ENCODE measurements around the gene MRPL45.
"Not testable (repeated sequence)": the region's sequence is repeated elsewhere in the genome, so short reads cannot be mapped to it uniquely, and the experiment has no call there.

The MRPL45 gene

DNA sequence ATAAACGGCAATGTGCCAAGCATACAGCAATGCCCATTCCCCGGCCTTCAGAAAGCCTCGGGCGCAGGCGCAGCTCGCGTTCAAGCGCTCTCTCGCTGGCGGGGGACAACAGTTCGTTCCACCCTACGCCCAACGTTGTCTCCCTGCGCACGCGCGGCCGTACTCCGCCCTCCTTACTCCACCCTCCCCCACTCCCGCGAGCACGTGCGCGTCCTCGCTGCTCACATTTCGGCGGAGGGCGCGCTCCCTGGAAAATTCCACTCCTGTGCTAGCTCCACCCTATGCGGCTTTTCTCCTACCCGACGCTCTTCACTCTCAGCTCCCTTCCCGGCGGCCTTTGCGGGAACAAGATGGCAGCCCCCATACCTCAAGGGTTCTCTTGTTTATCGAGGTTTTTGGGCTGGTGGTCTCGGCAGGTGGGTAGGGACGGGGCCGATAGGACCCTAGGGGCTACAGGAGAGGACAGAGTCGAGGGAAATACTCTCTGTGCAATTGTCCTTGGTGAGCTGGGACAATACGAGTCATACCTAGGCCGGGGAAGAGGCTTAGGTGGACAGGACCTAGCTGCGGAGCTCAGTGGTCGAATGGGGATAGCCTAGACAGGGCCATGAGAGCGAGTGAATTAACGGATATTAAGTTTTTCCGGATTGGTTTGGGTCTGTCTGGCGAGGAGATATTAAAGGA, at the start of gene MRPL45:
Gene MRPL45 (plus strand): TSS at position 335 of the 684 bp plus-strand sequence. CDS start 16 bp downstream, at position 351.
- not testable (repeated sequence) for H3K9me3 Mint-ChIP-seq, H3K36me3 Mint-ChIP-seq, H3K27me3 Mint-ChIP-seq, H3K4me1 Mint-ChIP-seq
- H3K4me3 Mint-ChIP-seq, result peak within 1 kb of the TSS; percentile 97
- H3K27ac Mint-ChIP-seq, result peak within 1 kb of the TSS; percentile 98

DNA sequence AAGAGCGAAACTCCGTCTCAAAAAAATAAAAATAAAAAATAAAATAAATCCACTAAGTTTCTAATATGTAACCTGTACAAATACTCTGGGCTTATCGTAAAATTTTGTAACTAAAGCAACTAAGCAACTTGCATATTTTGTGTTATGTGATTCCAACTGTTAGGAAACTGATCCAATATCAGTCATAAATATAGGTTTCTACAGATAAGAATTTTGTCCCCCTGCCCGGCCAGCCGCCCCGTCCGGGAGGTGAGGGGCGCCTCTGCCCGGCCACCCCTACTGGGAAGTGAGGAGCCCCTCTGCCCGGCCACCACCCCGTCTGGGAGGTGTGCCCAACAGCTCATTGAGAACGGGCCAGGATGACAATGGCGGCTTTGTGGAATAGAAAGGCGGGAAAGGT, 43.8 kb upstream of the MRPL45 start:
- H3K4me3 Mint-ChIP-seq, H3K36me3 Mint-ChIP-seq, H3K27ac Mint-ChIP-seq, H3K9me3 Mint-ChIP-seq, H3K27me3 Mint-ChIP-seq: not testable (repeated sequence)
- H3K4me1 Mint-ChIP-seq, result peaks cover 16% of the 10 kb centered on the region

DNA sequence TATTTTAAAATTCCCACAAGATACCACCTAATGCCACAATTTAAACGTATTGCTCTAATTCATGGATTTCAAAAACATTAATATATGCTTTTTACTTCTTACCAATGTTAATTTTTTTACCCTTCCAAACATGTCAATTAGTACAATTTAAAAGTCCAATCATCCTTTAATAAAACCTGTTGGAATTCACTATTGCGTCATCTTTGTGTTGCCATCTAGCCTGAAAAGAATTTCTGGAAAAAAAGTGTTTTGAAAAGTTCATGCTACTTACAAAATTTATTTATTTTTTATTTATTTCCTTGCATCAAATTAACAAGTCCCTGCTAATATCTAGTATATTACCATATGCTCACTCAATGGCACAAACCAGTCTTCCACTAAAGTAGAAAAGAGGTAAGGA, 42.6 kb upstream of the MRPL45 start:
- not testable (repeated sequence) for H3K27ac Mint-ChIP-seq, H3K4me3 Mint-ChIP-seq, H3K36me3 Mint-ChIP-seq, H3K27me3 Mint-ChIP-seq, H3K9me3 Mint-ChIP-seq
- H3K4me1 Mint-ChIP-seq, result peaks cover 16% of the 10 kb centered on the region

DNA sequence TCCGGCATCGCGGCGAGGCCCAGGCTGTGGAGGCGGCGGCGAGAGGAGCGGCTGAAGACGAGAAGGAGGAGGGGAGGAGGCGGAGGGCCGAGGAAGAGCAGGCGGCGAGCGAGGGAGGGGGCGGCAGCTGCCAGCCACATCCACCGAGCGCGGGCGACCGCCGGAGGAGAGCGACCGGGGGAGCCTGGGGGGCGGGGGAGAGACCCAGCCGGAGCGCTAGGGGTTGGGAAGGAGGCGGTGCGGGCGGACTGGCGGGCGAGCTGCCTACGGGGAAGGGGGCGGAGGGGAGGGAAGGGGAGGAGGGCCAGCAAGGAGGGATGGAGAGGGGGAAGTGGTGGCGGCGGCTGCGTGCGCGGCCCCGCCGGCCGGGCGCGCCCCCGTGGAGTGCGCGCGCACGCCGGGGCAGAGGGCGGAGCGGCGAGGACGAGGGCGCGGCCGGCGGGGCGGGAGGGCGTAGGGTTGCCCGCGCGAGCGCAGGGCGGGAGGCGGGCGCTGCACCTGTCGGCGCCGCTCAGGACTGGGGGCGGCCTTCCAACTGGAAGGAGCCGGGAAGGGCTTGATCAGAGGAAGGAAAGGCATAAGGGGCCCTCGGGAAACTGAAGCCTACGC, 39.9 kb upstream of the MRPL45 start:
- not testable (repeated sequence) for H3K9me3 Mint-ChIP-seq, H3K27ac Mint-ChIP-seq, H3K27me3 Mint-ChIP-seq, H3K36me3 Mint-ChIP-seq
- Mint-ChIP-seq H3K4me1 (peaks cover 13% of the 10 kb centered on the region), H3K4me3 (peak overlapping the region; percentile 30)

DNA sequence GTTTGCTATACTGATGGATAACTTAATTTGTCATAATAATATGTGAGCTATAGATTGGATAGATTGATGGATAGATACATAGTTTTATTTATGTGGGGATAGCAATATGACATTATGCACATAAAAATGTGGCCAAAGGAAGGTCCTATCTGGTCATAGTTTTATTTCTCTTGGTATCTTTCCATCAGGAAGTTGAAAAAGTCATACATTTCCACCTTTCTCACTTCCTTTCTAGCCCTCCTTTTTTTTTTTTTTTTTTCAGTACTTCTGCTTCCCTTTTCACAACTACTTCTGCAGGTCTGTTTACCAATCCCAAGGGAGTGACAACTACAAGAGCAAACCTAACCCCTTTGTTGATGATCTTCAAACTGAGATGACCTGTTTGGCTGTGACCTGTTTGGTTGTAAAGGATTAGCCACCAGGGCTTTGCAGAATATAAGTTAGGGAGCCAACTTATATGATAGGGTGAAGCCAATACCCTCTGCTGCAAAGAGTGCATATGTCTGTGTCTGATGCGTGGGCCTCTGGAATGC, 30.9 kb upstream of the MRPL45 start:
- H3K27me3 Mint-ChIP-seq, H3K4me1 Mint-ChIP-seq, H3K27ac Mint-ChIP-seq, H3K36me3 Mint-ChIP-seq, H3K4me3 Mint-ChIP-seq, H3K9me3 Mint-ChIP-seq: not testable (repeated sequence)

DNA sequence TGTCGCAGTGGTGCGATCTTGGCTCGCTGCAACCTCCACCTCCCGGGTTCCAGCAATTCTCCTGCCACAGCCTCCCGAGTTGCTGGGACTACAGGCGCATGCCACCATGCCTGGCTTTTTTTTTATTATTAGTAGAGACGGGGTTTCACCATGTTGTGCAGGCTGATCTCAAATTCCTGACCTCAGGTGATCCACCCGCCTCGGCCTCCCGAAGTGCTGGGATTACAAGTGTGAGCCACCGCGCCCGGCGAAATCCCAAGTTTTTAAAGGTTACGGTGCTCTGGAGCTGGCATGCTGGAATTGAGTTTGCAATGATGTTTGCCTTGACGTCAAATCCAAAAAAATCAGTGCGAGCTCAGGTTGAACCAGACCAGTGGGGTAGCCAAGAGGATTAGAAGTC, 30.4 kb upstream of the MRPL45 start:
- H3K4me3 Mint-ChIP-seq, H3K27me3 Mint-ChIP-seq, H3K27ac Mint-ChIP-seq, H3K9me3 Mint-ChIP-seq, H3K36me3 Mint-ChIP-seq, H3K4me1 Mint-ChIP-seq: not testable (repeated sequence)

DNA sequence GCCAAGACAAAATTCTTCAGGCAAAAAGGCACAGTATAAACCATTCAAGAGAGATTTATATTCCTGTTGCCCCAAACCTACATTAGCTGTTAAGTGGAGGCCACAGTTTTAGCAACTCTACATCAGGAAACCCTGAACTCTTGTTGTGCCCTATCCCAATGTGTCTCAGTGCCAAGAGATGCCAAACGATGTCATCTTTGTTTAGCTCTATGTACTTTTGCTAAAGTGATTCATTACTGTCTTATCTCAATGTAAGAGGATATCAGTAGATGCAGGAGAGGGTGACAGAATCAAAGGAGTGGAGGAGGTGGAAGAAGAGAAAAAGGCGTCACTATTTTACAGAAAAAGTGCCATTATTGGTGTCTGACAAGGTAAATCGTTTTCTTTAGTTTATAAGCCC, 28.8 kb upstream of the MRPL45 start:
- H3K27me3 Mint-ChIP-seq, H3K27ac Mint-ChIP-seq, H3K4me3 Mint-ChIP-seq, H3K9me3 Mint-ChIP-seq, H3K4me1 Mint-ChIP-seq, H3K36me3 Mint-ChIP-seq: not testable (repeated sequence)

DNA sequence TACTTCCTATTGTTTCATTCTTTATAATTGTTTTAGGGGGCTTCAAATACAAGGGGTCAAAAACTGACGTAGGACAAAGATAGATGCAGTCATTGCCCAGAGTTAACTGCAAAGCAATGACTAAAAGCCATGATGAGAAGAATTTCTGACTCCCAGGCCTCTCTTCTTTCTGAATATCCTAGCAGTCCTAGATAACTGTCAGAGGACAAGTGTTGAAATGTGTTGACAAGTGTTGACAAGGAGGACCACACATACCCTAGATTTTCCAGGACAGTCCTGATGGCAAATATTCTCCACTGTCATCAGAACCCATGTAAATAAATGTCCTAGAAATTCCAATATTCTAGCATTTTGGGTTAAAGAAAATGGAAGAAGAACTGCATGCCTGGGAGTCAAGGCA, 27.9 kb upstream of the MRPL45 start:
- H3K27ac Mint-ChIP-seq, H3K4me1 Mint-ChIP-seq, H3K4me3 Mint-ChIP-seq, H3K9me3 Mint-ChIP-seq, H3K27me3 Mint-ChIP-seq, H3K36me3 Mint-ChIP-seq: not testable (repeated sequence)

DNA sequence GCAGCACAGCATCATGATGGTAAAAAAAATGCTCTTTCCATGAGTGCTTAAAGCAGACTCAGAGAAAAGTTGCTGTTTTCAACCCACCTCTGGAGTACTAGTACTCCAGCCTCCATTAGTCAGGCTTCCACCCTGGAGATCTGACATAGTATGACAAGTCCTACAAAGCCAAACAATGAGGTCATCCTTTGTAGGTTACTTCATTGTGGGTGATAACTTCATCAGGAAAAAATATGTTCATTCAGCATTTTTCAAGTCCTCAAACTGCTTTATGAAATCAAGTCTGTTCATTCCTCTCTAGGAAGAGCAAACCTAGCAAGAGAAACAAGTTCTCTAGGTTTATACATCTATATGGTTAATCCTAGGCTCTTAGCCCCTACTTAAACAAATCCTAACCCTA, 27.4 kb upstream of the MRPL45 start:
- not testable (repeated sequence) for H3K4me1 Mint-ChIP-seq, H3K27me3 Mint-ChIP-seq, H3K4me3 Mint-ChIP-seq, H3K9me3 Mint-ChIP-seq, H3K27ac Mint-ChIP-seq, H3K36me3 Mint-ChIP-seq

DNA sequence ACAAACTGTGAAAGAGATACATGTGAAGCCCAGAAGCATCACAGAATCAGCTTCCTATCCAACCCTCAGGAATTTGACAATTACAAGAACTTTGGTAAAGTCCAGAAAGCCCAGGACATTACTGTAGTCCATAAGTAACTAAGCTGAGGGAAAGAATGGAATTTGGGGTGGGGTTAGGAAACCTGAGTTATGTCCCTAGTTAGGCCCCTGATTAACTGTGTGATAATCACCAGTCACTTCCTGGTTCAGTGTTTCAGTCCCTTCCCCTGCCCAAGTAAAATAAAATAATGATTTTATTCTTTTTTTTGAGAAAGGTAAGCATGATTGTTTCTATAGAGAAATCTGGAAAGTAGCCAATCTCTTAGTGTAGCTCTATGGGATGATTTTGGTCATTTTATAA, 11.0 kb upstream of the MRPL45 start:
- not testable (repeated sequence) for H3K27me3 Mint-ChIP-seq, H3K36me3 Mint-ChIP-seq, H3K27ac Mint-ChIP-seq, H3K9me3 Mint-ChIP-seq, H3K4me3 Mint-ChIP-seq, H3K4me1 Mint-ChIP-seq

DNA sequence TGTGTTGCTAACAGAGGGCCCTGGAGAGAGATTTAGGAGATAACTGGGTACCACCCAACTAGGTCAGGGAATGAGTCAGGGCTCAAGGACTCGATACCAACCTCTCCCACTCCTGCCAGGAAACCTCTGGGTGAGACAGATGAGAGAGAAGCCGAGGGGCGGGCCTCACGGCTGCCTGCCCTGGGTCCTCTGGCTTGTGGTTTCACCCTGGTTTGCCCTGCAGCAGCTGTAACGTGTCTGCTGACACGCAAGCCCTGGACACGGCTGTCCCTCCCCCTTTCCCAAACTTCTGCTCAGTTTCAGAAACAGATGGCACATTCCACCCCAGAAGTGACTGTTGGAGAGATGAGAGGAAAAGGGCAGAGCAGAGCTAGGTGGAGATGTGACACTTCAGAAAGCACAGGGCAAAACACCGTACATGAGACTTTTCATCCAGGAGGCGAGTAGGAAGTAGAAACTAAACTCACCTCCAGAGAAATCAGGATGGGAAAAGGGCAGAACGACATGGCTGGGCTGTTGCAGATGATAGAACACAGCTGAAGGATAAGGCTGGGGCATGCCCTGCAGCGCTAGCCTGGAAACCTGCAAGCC, 10.4 kb upstream of the MRPL45 start:
- H3K36me3 Mint-ChIP-seq, H3K27ac Mint-ChIP-seq, H3K4me1 Mint-ChIP-seq, H3K4me3 Mint-ChIP-seq, H3K9me3 Mint-ChIP-seq, H3K27me3 Mint-ChIP-seq: not testable (repeated sequence)

DNA sequence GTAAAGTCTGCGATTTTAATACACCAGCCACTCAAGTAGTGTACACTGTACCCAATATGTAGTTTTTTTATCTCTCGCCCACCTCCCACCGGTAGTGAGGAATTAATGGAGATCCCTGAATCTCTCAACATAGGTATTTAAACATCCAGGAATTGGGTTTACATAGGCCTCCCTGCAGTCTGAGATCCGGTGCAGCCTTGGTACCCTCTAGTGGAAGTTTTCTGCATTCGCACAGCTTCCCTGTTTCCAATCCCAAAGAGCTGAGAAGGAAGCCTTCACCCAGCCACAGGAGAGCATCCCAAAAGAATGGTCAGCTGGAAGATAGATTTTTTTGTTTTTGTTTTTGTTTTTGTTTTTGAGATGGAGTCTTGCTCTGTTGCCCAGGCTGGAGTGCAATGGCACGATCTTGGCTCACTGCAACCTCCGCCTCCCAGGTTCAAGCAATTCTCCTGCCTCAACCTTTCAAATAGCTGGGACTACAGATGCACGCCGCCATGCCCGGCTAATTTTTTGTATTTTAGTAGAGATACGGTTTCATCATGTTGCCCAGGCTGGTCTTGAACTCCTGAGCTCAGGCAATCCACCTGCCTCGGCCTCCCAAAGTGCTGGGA, 8.6 kb upstream of the MRPL45 start:
- H3K9me3 Mint-ChIP-seq, H3K36me3 Mint-ChIP-seq, H3K27ac Mint-ChIP-seq, H3K27me3 Mint-ChIP-seq, H3K4me1 Mint-ChIP-seq, H3K4me3 Mint-ChIP-seq: not testable (repeated sequence)

DNA sequence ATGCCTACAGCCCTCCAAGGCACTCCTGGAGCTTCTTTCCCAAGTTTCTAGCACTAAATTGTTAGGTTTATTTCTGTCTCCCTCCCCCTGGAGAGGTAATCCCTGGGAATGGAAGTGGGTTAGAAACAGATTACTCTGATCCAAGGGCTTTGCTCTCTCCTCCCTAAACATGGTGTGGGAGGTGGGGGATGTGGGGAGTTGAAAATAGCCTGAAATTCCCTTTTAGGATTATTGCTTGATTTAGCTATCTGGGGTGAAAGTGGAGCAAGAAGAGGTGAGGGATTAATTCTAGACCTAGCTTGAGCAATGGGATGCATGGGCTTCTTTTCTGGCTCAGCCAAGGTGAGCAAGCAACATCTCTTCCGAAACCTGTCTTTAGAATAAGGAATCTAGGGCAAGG, 7.2 kb upstream of the MRPL45 start:
- H3K27ac Mint-ChIP-seq, H3K9me3 Mint-ChIP-seq, H3K27me3 Mint-ChIP-seq, H3K36me3 Mint-ChIP-seq, H3K4me3 Mint-ChIP-seq, H3K4me1 Mint-ChIP-seq: not testable (repeated sequence)

DNA sequence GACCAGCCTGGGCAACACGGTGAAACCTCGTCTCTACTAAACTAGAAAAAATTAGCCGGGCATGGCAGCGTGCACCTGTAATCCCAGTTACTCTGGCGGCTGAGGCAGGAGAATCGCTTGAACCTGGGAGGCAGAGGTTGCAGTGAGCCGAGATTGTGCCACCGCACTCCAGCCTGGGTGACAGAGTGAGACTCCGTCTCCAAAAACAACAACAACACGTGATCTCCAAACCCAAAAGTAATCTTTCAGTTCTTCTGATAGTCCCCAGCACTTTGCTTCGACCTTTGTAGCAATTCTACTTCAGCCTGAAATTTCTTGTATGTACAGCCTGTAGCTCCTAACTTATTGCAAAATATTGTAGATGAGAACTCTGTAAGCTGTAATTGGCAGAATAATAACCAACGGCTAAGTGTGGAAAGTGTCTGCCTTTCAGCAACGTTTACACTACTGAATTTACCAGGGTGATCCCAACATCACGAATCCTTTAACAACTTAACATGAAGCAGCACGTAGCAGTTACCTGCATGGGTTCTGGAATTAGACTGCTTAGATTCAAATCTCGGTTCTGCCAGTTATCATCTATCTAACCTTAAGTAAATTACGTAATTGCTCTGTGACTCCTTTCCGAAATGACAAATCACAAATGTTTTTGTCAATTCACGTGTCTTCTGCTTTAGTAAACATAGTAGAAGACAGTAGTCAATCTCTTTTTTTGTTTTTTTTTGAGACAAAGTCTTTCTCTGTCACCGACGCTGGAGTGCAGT, 1.2 kb upstream of the MRPL45 start:
- Mint-ChIP-seq H3K4me3 (peak overlapping the region; percentile 44), H3K27ac (peak overlapping the region; percentile 41)
- not testable (repeated sequence) for H3K27me3 Mint-ChIP-seq, H3K9me3 Mint-ChIP-seq, H3K4me1 Mint-ChIP-seq, H3K36me3 Mint-ChIP-seq

DNA sequence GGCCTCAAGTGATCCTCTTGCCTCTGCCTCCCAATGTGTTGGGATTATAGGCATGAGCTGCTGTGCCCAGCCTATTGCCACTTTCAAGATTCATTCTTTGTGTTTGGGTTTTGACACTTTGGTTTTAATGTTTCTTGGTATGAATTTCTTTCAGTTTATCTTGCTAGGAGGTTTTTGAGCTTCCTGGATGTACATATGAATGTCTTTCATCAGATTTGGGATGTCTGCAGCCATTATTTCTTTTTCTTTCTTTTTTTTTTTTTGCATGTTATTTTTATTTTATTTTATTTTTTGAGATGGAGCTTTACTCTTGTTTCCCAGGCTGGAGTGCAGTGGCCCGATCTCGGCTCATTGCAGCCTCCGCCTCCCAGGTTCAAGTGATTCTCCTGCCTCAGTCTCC, 18.5 kb downstream of the MRPL45 start:
- no peak overlapping the region for H3K27ac Mint-ChIP-seq
- no peak overlapping the region for H3K4me3 Mint-ChIP-seq
- H3K9me3 Mint-ChIP-seq, result no peaks in the 10 kb centered on the region
- no peaks in the 10 kb centered on the region for H3K27me3 Mint-ChIP-seq
- peaks cover 11% of the 10 kb centered on the region for H3K36me3 Mint-ChIP-seq
- H3K4me1 Mint-ChIP-seq, result no peaks in the 10 kb centered on the region

DNA sequence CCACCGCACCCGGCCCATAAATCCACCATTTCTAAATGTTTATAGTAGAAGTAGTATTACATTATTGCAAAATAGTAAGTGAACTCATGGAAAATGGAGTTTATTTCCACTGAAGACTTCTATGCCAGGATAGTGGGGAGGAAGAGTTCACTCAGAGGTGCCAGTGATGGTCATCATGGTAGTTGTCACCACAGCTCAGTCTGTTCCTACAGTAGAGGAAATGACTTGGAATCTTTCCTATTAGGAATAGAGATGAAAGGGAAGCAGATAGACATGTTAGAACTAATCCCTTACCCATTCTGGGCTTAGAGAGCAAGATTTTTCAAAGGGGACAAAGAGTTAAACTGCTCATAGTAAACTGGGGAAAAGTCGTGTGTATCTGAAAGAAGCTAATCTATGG, 20.1 kb downstream of the MRPL45 start:
- H3K36me3 Mint-ChIP-seq, result peaks cover 9% of the 10 kb centered on the region

More for the DNA sequence above, 20.1 kb downstream of the MRPL45 start:
- Mint-ChIP-seq H3K4me3 (no peak overlapping the region), H3K27me3 (no peaks in the 10 kb centered on the region), H3K4me1 (no peaks in the 10 kb centered on the region), H3K9me3 (no peaks in the 10 kb centered on the region), H3K27ac (no peak overlapping the region)
